ENCODE results near the gene SPSB1. TPM values are rescaled to one million over a fixed set of nuclear protein-coding genes. Genes with fewer than 3 reads are reported as not detected.

The SPSB1 gene
- total RNA-seq, 1 donor, result 23.2 TPM

- Histone ChIP-seq H2AFZ (ENCODE audit: low read length) (no peak overlapping the region), H3K36me3 (ENCODE audit: insufficient read depth, low read length) (no peaks in the 10 kb centered on the region), H3K4me1 (ENCODE audit: insufficient read depth, low read length) (peaks cover 20% of the 10 kb centered on the region), H3K4me3 (ENCODE audit: insufficient read depth, low read length) (no peak overlapping the region), H3K27me3 (ENCODE audit: insufficient read depth, low read length) (peaks cover 23% of the 10 kb centered on the region), H3K27ac (ENCODE audit: low read depth, low read length) (no peak overlapping the region), H3K9me3 (ENCODE audit: low read depth, low read length) (no peaks in the 10 kb centered on the region), H4K20me1 (ENCODE audit: insufficient read depth, low read length) (no peaks in the 10 kb centered on the region), H3K79me2 (ENCODE audit: insufficient read depth, low read length) (no peaks in the 10 kb centered on the region), H3K4me2 (ENCODE audit: insufficient read depth, low read length) (no peak overlapping the region)
- DNase-seq (ENCODE audit: insufficient read length, low spot score, missing footprints), result peak; percentile 65
- TF ChIP-seq CTCF (IDR thresholded peaks at IDR 0.05; ENCODE audit: extremely low read depth, low read depth, low read length), result no peak
These were observed 125.0 kb downstream of the SPSB1 start for GRCh38 chr1:9417695-9418094.

DNA sequence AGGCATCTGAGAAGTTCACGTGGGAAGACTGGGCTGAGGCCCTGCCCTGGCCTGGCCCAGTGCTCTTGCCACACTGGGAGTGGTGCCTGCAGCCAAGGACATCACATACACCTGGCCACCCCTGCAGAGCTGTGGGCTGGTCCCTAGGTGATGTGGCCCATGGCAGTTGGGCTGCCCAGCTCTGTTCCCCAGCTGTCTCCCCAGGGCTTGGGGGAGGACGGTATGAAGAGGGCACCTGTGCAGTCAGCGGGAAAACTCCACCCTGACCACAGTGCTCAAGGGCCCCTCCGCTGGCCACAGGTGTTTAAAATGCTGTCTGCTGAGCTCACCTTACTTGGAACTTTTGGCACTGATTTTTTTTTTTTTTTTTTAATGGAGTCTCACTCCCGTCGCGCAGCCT lies 126.2 kb downstream of the SPSB1 start:
- TF ChIP-seq CTCF (IDR thresholded peaks at IDR 0.05; ENCODE audit: extremely low read depth, low read depth, low read length), result no peak
- Histone ChIP-seq H3K4me2 (ENCODE audit: insufficient read depth, low read length) (no peak overlapping the region), H3K79me2 (ENCODE audit: insufficient read depth, low read length) (no peaks in the 10 kb centered on the region), H3K27me3 (ENCODE audit: insufficient read depth, low read length) (peaks cover 33% of the 10 kb centered on the region), H3K36me3 (ENCODE audit: insufficient read depth, low read length) (no peaks in the 10 kb centered on the region), H4K20me1 (ENCODE audit: insufficient read depth, low read length) (no peaks in the 10 kb centered on the region), H3K27ac (ENCODE audit: low read depth, low read length) (no peak overlapping the region), H3K4me3 (ENCODE audit: insufficient read depth, low read length) (no peak overlapping the region), H3K4me1 (ENCODE audit: insufficient read depth, low read length) (peaks cover 9% of the 10 kb centered on the region), H2AFZ (ENCODE audit: low read length) (no peak overlapping the region), H3K9me3 (ENCODE audit: low read depth, low read length) (no peaks in the 10 kb centered on the region)
- peak; percentile 37 for DNase-seq (ENCODE audit: insufficient read length, low spot score, missing footprints)

Other genes with a start within 250 kb of the SPSB1 start
- gene SLC2A5, start 223.3 kb upstream of the SPSB1 start, total RNA-seq, result 11.2 and 22.4 TPM in 2 replicates
- gene GPR157, start 163.8 kb upstream of the SPSB1 start, total RNA-seq, result 3.2 and 5.4 TPM in 2 replicates
- gene H6PD, start 58.1 kb upstream of the SPSB1 start, total RNA-seq, result 45.1 and 51.4 TPM in 2 replicates
- 7.2 and 8.0 TPM in 2 replicates for gene SLC25A33, start 246.6 kb downstream of the SPSB1 start, total RNA-seq